Esophagus squamous epithelium (tissue), 4 donors: Measurements from ENCODE around the gene RAP1B.

Experiments used
- POLR2A ChIP-seq, 4 donors: fragments of 450-650 bp; IDR thresholded peaks; one replicate each; pipeline ENCODE4 v1.6.1; 2017; ENCODE audit warnings: antibody characterized with exemption in 4 of 4, mild to moderate bottlenecking in 4 of 4, moderate library complexity in 3 of 4
- TF ChIP-seq, protein P1 (sequence below), 6 experiments: fragments of 450-650 bp in 4 of 6; fragments of 200-600 bp in 2 of 6; sonication (generic) in 2 of 6; IDR thresholded peaks; one replicate each; pipeline ENCODE4 v1.5.1; 2016 to 2019; ENCODE audit warnings: antibody characterized with exemption in 6 of 6, mild to moderate bottlenecking in 4 of 6, moderate library complexity in 4 of 6

DNA sequence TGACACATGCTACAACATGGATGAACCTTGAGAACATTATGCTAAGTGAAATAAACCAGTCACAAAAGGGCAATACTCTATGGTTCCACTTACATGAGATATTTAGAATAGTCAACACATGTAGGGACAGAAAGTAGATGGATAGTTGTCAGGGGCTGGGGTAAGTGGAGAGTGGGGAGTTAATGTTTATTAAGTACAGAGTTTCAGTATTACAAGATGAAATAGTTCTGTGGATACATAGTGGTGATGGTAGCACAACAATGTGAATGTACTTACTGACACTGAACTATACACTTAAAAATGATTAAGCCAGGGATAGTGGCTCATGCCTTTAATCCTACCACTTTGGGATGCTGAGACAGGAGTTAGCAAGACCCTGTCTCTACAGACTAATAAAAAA, 84.8 kb downstream of the RAP1B start:
- TF ChIP-seq, protein P1, sequence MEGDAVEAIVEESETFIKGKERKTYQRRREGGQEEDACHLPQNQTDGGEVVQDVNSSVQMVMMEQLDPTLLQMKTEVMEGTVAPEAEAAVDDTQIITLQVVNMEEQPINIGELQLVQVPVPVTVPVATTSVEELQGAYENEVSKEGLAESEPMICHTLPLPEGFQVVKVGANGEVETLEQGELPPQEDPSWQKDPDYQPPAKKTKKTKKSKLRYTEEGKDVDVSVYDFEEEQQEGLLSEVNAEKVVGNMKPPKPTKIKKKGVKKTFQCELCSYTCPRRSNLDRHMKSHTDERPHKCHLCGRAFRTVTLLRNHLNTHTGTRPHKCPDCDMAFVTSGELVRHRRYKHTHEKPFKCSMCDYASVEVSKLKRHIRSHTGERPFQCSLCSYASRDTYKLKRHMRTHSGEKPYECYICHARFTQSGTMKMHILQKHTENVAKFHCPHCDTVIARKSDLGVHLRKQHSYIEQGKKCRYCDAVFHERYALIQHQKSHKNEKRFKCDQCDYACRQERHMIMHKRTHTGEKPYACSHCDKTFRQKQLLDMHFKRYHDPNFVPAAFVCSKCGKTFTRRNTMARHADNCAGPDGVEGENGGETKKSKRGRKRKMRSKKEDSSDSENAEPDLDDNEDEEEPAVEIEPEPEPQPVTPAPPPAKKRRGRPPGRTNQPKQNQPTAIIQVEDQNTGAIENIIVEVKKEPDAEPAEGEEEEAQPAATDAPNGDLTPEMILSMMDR (IDR thresholded peaks at IDR 0.05): no peak
- no peak for TF ChIP-seq POLR2A (IDR thresholded peaks at IDR 0.05)
